NT2/D1 (cell line): ENCODE data around the gene ACADSB.

Experiments used
- YY1 ChIP-seq: IDR thresholded peaks from 2 replicates; pipeline ENCODE4 v1.6.1; 2011; ENCODE audit not compliant: insufficient read length, insufficient read depth
- ZNF274 ChIP-seq: IDR thresholded peaks from 2 replicates; pipeline ENCODE4 v1.6.1; 2011; ENCODE audit warnings: mild to moderate bottlenecking, low read depth, low read length

- no peak for TF ChIP-seq YY1
- TF ChIP-seq ZNF274 = no peak
These were observed 12.7 kb downstream of the ACADSB start for GRCh38 chr10:123021517-123021916.
